Psoas muscle (tissue), 8 donors: ENCODE data around the gene TMEM123. TPM values are rescaled to one million over a fixed set of nuclear protein-coding genes. Genes with fewer than 3 reads are reported as not detected.
A peak's percentile ranks its signal among the peaks of the same experiment; 100 is the strongest.

Experiments used
- ATAC-seq, 4 donors: fragments of 200-7000 bp; cut with Tn5 transposase; one replicate each; pipeline ENCODE4 v1.9.1; 2020; ENCODE audit warnings: moderate library complexity in 3 of 4, mild to moderate bottlenecking in 2 of 4
- DNase-seq, 2 donors: peaks; one replicate each; pipeline ENCODE4 v3.0.0-alpha.2; 2020
- H3K27ac ChIP-seq: fragments of 200-600 bp; one replicate; pipeline ENCODE4 v1.8.0; 2022
- H3K27me3 ChIP-seq, 3 donors: fragments of 200-600 bp in 1 of 3; one replicate each; pipeline versions ENCODE4 v1.6.1 to v1.8.0; 2013 to 2022; ENCODE audit warnings: low read length in 2 of 3, mild to moderate bottlenecking in 2 of 3, moderate library complexity in 1 of 3; ENCODE audit not compliant: insufficient read depth in 3 of 3
- H3K36me3 ChIP-seq, 2 donors: fragments of 200-600 bp in 1 of 2; one replicate each; pipeline versions ENCODE4 v1.6.1 to v1.8.0; 2013 to 2022; ENCODE audit warnings: low read depth in 1 of 2, mild to moderate bottlenecking in 1 of 2, moderate library complexity in 1 of 2; ENCODE audit not compliant: insufficient read depth in 1 of 2
- H3K4me1 ChIP-seq: fragments of 200-600 bp; one replicate; pipeline ENCODE4 v1.8.0; 2022
- H3K4me3 ChIP-seq: fragments of 200-600 bp; one replicate; pipeline ENCODE4 v1.8.0; 2022; ENCODE audit warnings: mild to moderate bottlenecking
- H3K9me3 ChIP-seq: fragments of 200-600 bp; one replicate; pipeline ENCODE4 v1.8.0; 2022
- WGBS, 3 donors: extraction: QIAGEN DNeasy Blood & Tissue Kit; methylation state at CpG; one replicate each; pipeline versions ENCODE4 v1.1.6 to v1.1.7; 2013; 5-methylcytosine and 5-hydroxymethylcytosine counted together
- intact Hi-C, 2 donors: fragments of 100-400 bp; cut with DNase I; formaldehyde crosslinking; loops; one replicate each; pipeline versions ENCODE4 v1.11.0 to v1.14.2; 2022
- polyA plus RNA-seq, 3 donors: library from polyadenylated mRNA; stranded (reverse); fragments of 200-250 nt; gene quantifications; one replicate each; pipeline ENCODE4 v1.2.3, GENCODE V29; 2013
- total RNA-seq, 4 donors: library from RNA; stranded (reverse); fragmentation: NEBNext Ultra II Directional in 2 of 4; extraction: Animal tissue kit (Norgen Biotek cat#: 25700) in 2 of 4; gene quantifications; one replicate each; pipeline versions ENCODE4 v1.2.1 to v1.2.4, GENCODE V29; 2021 to 2023
- TF ChIP-seq, protein P1 (sequence below): fragments of 200-600 bp; IDR thresholded peaks from one replicate; pipeline ENCODE4 v1.8.0; 2022; ENCODE audit warnings: antibody characterized with exemption
- donor health status: healthy with polysubstance abuse.
- donor health status: DM: no; HTN: no; CAD: no; lungs with moderate emphysema.
- donor health status: Bipolar disorder and iron deficiency.
- donor health status: healthy.
- donor health status: DM: yes; HTN: yes; CAD: no.
- donor health status: DM: no; HTN: no; CAD: no.
- donor health status: DM: no; HTN: no; CAD: no.
- donor health status: DM: yes; HTN: yes; CAD: no.

Gene TMEM123
- total and polyA plus RNA-seq, 7 donors = 10.8 to 42.6 (median 16.9) TPM

DNA sequence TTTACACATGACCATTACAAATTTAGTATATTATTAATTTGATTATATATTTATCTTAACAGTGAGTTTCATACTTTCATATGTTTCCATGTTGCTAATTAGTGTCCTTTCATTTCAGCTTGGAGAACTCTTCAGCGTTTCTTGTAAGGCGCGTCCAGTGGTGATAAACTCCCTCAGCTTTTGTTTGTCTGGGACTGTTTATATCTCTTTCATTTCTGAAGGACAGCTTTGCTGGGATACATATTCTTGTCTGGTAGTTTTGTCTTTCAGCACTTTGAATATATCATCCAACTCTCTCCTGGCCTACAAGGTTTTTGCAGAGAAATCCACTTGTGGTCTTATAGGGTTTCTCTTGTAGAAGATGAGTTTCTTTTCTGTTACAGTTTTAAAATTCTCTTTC is 93.2 kb downstream of the TMEM123 start:
- ATAC-seq (no peak), DNase-seq (no peak)
- no peak overlapping the region for H3K4me3 ChIP-seq
- intact Hi-C loops = no loop called here
- H3K36me3 ChIP-seq = peaks cover 7 to 59% of the 10 kb centered on the region in 2 donors
- no peaks in the 10 kb centered on the region for H3K27me3 ChIP-seq
- H3K27ac ChIP-seq = no peak overlapping the region
- WGBS, 3 donors = 81 to 98% (median 84%) methylated on average over 3 of the region's 3 CpGs
- TF ChIP-seq, protein P1, sequence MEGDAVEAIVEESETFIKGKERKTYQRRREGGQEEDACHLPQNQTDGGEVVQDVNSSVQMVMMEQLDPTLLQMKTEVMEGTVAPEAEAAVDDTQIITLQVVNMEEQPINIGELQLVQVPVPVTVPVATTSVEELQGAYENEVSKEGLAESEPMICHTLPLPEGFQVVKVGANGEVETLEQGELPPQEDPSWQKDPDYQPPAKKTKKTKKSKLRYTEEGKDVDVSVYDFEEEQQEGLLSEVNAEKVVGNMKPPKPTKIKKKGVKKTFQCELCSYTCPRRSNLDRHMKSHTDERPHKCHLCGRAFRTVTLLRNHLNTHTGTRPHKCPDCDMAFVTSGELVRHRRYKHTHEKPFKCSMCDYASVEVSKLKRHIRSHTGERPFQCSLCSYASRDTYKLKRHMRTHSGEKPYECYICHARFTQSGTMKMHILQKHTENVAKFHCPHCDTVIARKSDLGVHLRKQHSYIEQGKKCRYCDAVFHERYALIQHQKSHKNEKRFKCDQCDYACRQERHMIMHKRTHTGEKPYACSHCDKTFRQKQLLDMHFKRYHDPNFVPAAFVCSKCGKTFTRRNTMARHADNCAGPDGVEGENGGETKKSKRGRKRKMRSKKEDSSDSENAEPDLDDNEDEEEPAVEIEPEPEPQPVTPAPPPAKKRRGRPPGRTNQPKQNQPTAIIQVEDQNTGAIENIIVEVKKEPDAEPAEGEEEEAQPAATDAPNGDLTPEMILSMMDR = no peak
- peaks cover 17% of the 10 kb centered on the region for H3K9me3 ChIP-seq
- H3K4me1 ChIP-seq = no peaks in the 10 kb centered on the region

DNA sequence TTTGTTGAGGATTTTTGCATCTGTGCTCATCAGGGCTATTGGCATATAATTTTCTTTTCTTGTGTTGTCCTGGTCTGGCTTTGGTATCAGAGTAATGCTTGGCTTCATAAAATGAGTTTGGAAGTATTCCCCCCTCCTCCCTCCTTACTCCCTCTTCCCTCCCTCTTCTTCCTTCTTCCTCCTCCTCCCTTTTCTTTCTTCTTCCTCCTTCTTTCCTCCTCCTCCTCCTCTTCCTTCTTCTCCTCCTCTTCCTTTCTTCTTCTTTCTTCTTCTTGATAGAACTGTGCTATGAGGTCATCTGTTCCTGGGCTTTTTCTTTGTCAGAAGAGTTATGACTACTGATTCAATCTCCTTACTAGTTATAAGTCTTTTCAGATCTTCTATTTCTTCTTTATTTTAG is 95.4 kb downstream of the TMEM123 start:
- TF ChIP-seq, protein P1 = no peak
- no peaks in the 10 kb centered on the region for H3K27me3 ChIP-seq
- intact Hi-C loops = no loop called here

DNA sequence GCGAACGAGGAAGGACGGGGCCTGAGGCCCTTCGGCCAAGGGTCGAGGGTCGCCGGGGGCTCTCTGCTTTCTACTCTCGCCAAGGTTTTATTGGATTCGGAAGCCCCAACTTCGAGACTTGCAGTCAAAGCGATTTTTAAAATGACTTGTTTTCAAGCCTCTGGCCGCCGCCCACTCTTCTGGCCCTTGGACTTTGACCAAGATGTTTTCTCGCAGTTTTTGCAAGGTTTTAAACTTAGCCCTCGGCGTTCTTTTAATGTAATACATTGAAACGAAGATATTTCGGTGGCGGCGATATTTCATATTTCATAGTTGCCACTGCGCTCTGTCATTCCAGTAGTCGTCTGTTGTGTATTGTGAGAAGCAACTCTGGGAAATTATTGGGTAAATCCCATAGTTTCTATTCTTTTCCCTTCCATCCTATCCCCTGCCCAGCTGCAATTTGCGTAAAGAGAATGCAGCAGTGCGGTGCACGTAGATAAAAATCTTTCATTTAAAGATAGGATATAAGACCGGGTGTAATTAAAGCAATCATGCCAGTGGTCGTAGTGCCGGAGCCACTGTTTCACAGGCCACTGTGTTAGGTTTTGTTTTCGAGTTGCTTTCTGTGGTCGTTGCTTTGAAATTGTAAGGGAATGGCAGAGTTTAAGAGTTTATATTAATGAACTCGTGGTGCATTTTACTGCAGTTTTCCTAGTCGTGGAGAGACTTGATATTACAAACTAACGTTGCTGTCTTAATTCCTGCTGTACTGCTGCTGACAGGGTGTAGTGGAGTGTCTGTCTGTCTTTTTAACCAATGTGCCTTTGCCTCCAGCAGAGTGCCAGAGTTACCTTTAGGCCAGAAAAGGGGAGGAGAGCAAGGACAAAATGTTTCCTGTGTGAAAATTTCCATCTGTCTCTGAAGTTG is 104.8 kb downstream of the TMEM123 start:
- TF ChIP-seq, protein P1 = no peak
- no peaks in the 10 kb centered on the region for H3K9me3 ChIP-seq
- H3K27ac ChIP-seq = peak overlapping the region; percentile 95
- peaks cover 0 to 14% of the 10 kb centered on the region in 2 donors for H3K36me3 ChIP-seq
- intact Hi-C loops = loop anchor here (2.0 to 10.0 kb wide), 5 partner anchors 59 to 317 kb away; partner anchors contain the start of gene TMEM123 (in 2 of the 2)
- H3K27me3 ChIP-seq = no peaks in the 10 kb centered on the region
- peaks cover 8% of the 10 kb centered on the region for H3K4me1 ChIP-seq
- 0% methylated on average over 31 to 33 of the region's 33 CpGs for WGBS, 3 donors
- H3K4me3 ChIP-seq = peak overlapping the region; percentile 80
- ATAC-seq = peak in 3 of 4 donors; percentile 1 to 33 (median 31)
- DNase-seq = no peak

More for the DNA sequence above, 95.4 kb downstream of the TMEM123 start:
- Histone ChIP-seq H3K9me3 (peaks cover 17% of the 10 kb centered on the region), H3K4me3 (no peak overlapping the region), H3K27ac (no peak overlapping the region), H3K4me1 (no peaks in the 10 kb centered on the region), H3K36me3 (peaks cover 4 to 51% of the 10 kb centered on the region in 2 donors)
- DNase-seq (no peak), ATAC-seq (no peak)

DNA sequence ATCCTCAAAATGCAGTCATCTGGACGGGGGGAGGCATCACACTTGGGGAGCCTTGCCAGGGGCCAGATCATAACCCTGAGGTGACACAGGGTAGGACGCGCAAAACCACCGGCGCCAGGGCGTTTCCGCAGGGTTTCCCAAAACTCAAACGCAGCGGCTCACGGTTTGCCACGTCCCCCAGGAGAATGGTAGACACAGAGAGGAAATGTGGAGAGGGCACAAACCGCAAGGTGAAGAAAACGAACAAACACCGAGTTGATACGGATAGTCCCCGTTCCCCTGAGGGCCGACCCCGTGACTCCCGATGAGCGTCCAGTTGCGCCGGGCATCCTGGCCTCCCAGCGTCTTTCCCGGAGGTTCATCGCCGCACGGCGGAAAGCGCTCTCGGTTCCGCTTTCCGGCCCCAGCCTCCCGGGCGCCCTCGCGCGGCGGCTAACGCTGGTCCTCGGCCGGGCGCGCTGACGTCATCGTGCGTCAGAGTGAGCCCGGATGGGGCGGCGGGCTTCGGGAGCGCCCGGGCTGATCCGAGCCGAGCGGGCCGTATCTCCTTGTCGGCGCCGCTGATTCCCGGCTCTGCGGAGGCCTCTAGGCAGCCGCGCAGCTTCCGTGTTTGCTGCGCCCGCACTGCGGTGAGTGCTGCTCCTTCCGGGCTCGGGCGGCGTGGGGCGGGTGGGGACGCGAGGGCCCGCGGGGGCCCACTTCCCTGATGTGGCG is 105.7 kb downstream of the TMEM123 start, which contains the start of gene BIRC2:
TSS of gene BIRC2 (plus strand) at position 467 of the 714 bp plus-strand sequence. CDS start 2,641 bp downstream, outside the sequence.
- peak within 1 kb of the TSS; percentile 80 for H3K4me3 ChIP-seq
- peaks cover 0 to 14% of the 10 kb centered on the region in 2 donors for H3K36me3 ChIP-seq
- peak; percentile 97 to 98 (median 97) for ATAC-seq
- no peaks in the 10 kb centered on the region for H3K9me3 ChIP-seq
- WGBS, 3 donors = 0 to 1% (median 0%) methylated on average over 53 to 77 of the region's 77 CpGs
- H3K4me1 ChIP-seq = peaks cover 8% of the 10 kb centered on the region
- TF ChIP-seq, protein P1 = peak; percentile 75
- H3K27me3 ChIP-seq = no peaks in the 10 kb centered on the region
- DNase-seq = peak; percentile 96 to 97
- peak within 1 kb of the TSS; percentile 95 for H3K27ac ChIP-seq
- intact Hi-C loops = loop anchor here (2.0 to 10.0 kb wide), 5 partner anchors 58 to 318 kb away; partner anchors contain the start of gene TMEM123 (in 2 of the 2)
